NCI-H1436 (cell line): Measurements from ENCODE around the gene PARD3B.

Source experiments
- DNase-seq: peaks from one replicate; lab custom pipeline; 2025; lab: John Stamatoyannopoulos, UW

Gene PARD3B

DNA sequence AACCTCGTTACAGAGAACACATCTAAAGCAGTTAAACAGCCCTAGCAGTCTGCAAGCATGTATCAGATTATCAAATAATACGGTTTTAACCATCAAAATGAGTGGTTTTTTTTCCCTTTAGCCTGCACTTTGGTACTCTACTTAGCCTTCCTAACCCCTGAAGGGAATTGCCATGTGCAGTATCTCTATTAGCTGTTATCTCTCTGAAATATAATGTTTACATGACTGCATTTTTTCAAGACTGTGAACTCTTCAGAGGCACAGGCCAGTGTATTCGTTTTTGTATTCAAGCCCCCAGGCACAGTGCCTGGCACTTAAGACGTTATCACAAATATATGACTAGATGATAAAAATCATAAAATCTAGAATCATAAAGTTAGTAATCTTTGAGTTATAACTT, 509.5 kb downstream of the PARD3B start:
- no peak for DNase-seq

DNA sequence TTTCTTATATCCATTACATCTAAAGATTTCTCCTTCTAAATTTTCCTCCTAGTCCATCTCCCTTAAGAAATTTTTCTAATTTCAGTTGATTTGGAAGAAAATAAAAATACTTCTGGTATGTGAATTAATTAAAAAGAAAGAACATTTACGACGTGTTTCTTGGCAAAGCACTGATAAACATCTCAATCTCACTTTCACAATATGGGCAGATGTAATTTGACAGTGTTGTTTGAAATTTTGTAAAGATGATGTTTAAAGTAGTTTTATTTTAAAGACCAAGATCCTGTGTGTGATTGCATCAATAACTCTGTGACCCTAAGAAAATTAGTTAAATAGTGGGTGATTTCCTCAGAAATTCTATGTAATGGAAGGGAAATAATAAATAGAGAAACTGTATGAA, 510.0 kb downstream of the PARD3B start:
- DNase-seq: no peak

DNA sequence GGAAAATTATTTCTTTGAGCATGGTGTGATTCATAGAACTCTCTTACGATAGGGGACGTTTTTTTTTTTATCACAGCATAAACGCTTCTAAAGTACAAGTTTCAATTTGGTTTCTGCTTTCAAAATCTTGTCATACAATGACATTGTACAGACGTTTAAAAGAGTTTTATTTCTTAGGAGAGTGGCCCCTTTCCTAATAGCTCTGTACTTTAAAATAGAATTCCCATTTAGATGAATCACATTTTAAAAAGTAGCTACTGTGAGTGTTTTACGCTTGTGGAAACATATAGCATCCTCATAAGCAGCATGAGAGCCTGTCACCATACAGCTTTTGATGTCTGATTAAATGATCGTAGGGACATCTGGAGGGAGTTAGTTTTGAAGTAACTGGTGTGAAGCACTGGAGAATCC, 510.9 kb downstream of the PARD3B start:
- no peak for DNase-seq

DNA sequence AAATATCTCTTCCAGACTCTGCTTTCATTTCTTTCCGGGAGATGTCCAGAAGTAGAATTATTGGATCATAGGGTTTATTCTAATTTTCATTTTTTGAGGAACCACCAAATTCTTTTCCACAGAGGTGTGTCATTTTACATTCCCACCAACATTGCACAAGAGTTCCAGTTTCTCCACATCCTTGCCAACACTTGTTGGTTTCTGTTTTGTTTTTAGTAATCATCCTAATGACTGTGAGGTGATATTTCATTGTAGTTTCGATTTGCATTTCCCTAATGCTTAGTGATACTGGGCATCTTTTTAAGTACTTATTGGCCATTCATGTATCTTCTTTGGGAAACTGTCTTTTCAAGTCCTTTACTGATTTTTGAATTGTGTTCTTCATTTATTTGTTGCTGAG, 513.1 kb downstream of the PARD3B start:
- no peak for DNase-seq

DNA sequence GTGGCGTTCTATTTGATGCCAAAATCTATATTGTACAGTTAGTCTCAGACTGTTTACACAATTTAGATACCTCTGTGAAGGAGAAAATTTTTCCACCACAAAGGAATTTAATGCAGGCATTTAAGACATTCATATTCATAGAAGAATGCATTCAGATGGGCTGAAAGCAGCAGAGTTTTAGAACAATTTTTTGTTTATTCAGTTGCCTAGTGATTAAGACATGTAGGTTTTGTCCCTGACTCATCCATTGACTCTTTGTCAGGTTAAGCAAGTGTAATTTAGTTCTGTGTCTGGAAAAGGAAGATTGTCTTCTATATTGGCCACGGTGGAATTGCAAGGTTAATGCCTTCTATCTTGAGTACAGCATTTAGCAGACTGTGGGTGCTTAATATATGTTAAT, 515.0 kb downstream of the PARD3B start:
- DNase-seq: no peak

DNA sequence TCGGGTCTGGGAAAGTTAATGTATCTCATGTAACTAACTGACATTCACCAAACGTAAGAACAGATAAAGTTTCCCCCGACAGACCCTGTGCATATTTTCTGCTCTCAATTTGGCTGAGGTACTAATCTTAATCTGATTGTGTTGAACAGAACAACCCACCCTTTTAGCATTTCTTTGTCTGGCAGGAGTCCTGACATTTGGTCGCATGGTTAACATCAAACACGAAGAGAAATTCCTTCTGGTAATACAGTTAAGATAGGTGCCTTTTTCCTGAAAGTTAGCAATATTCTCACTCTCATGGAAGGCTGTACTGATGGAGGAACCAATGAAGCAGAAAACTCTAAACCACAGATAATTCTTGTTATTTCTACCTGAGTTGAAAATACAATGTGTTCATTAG, 520.8 kb downstream of the PARD3B start:
- no peak for DNase-seq

DNA sequence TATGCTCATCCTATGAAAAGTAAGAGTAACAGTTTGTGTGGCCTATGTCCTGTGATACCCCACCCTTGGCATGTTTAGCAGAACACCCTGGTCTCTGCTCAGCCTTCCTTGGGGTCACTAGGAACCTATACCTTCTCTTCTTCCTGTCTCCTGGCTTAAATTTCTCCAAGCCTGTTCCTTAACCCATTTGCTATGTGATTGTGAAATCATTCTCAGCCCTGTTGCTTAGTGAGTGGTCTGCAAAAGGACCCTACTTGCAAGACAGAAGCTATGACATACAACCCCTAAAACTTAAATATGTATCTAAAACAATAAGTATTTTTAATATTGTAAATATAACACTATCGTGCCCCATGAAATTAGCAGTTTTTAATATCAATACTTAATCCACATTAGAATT, 524.7 kb downstream of the PARD3B start:
- no peak for DNase-seq

DNA sequence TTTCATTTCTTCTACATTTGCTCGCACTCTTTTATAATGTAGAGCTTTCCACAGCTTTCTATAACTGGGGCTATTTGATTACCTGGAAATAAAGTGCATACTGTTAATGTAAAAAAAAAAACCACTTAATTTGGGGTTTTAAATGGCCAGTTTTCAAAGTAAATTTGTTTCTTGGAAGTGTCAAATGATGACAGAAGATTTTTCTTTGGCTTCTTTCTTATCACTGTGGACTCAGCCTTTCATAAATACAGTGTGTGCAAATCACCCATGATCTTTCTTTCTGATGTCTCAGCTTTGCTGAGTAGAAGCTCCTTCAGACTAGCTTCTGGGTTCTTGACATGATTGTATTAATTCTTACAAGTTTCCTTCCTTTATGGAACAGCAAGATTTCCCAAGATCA, 525.6 kb downstream of the PARD3B start:
- no peak for DNase-seq

DNA sequence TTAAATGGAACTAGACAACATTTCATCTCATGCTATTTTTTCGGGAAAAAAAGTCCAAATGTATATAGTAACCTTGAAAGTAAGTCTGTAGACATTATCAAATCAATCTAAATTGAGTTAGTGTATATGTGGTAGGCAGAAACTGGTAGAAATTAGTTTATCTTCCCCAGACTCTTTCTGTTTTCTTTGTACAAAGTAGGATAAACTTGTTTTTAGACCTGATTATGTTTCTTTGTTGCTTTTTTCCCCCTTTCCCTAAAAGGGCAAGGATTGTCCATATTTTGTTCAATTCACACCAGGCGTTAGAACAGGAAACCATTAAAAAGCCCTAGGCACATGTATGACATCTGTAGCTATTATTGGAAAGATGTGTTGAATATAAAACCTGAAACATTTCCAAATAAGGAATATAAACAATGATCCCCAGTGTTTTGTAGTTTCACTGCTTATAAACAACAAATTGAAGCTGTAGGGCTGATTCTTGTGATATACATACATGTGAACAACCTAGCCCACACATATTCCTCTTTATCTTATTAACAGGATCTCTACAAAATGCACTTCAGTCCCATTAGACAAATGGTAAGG, 528.3 kb downstream of the PARD3B start:
- DNase-seq: no peak

DNA sequence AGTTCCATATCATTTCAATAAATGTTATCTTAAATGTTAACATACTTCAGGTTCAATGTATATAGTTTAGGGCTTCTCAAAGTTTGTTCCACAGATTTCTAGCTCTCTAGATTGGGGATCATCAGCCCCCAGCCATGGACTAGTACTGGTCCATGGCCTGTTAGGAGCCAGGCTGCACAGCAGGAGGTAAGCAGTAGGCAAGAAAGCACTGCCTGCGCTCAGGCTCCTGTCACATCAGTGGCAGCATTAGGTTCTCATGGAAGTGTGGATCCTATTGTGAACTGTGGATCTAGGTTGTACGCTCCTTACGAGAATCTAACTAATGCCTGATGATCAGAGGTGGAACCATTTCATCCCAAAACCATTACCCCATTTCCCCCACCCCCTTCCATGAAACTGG, 531.1 kb downstream of the PARD3B start:
- no peak for DNase-seq

DNA sequence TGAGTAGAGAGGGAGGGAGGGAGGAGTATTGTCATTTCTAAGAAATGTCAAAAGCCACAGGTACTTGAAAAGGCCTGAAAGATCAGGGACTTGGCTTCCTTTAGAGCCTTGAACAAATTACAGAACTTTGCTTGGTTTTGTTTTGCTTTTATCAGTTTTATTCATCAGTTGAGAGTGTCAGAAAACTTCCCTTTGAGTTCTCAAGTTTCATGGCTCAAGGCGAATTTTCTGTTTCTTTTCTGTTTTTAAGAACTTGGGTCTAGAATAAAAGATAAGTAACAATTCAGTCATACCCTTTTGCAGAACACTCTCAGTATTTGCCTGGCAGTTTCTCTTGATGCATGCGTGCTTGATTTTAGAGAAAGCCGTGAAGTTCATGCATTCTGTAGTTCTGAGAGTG, 531.9 kb downstream of the PARD3B start:
- no peak for DNase-seq

DNA sequence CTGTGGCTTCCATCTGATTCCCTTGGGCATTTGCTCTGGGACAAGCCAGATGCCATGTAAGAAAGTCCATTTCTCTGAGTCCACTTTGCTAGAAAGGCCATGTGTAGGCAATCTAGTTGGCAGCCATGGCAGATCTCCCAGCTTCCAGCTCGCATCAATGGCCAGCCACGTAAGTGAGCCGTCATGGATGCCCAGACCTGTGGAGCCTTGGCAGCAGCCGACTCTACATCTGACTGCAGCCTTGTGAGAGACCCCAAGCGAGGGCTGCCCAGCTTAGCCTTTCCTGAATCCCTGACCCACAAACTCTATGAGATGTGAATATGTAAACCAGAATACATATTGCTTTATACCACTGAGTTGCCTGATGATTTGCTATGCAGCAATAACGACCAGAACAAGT, 533.5 kb downstream of the PARD3B start:
- no peak for DNase-seq

DNA sequence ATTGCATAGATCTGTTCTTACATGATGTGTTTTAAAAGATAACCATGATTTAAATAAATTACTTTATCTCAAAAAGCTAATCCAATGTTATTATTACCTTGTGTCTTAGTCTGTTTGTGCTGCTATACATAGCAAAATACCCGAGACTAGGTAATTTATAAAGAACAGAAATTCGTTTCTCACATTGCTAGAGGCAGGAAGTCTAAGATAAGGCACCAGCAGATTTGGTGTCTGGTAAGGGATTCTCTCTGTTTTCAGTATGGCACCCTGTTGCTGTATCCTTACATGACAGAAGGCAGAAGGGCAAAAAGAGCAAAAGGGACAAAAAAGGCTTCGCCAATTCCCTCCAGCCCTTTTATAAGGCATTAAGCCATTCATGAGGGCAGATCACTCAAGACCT, 533.9 kb downstream of the PARD3B start:
- no peak for DNase-seq

DNA sequence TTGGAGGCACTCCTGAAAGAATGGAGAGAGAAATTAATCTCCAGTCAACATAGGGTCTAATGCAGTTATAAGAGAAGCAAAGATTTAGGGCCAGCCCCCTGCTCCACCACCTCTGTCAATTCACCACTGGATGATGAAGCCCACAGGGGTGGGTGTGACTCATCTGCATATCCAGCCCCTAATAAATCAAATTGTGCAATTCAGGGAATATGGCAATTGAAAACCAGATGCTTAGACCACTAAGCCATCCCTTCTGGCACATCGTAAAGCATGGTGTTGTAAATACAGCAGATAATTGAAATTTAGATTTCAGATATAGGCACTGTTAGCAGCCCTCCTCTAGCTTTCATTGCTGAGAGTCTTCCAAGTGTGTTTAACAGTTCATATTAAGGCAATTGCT, 541.4 kb downstream of the PARD3B start:
- DNase-seq: no peak

DNA sequence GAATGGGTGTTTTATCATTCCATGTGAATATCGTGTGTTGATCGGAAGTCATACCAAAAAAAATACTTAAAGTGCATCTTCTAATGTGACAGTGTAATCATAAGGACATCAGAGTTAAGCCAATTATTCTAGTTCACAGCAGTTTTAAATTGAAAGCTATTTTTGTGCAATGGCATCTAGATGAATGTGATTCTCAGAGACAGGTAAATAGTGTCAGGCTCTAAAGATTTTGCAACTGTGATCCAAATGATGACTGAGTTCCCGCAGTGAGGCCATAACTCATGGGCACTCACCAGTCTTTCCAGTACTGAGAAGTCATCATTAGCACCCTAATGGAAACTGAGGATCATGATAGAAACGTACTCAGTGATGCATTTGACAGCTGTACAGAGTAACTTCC, 542.6 kb downstream of the PARD3B start:
- no peak for DNase-seq

DNA sequence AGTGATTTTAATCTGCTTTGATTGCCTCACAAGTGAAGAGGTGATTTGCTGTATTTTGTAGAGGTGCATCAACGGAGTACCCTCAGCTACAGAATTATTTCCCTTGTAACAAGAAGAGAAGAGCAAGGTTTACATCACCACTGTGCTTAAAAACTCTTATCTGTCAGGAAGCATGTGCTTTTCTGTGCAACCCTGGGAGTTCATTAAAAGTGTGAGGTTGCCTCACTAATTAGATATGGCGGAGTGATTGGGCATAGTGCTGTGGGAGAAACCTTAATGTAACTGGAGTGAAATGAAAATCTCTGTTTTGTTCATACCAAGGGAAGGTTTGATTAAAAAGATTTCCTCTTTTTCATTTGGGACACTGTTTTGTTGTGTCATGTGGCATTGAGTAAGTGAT, 544.7 kb downstream of the PARD3B start:
- DNase-seq: no peak

DNA sequence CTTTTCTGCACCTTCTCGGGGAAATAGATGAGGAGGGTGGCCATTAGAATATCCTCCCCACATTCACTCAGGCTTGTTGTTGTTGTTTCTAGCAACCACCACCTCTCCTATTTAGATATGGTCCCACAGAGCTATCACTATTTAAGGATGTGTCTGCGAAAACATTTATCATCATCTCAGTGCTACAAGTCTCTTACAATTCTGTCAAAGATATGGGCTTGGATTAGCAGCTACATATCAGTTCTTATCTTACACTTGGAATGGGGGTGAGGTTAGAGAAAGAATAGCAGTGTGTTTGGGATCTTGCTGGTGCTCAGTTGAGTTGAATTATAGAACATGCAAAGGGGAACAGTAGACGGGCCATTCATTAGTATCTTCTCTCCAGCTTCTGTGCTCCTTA, 546.1 kb downstream of the PARD3B start:
- DNase-seq: no peak

DNA sequence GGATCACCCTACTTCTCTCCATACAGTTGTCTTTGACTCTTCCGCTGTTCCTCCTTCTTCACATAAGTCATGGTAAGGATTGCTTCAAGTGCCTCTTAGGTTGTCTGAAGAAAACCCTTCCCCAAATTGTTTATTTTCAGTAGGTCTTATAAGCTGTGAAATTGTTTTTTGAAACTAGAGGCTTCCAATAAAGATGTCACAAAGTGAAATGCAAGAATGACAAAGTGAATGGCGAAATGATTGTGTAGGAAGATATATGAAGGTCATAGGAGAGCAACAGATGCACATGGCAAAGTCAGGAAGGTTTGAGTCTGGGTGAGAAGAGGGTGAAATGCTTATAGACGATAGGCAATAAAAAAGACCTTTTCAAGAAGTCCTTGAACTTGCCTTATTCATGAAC, 548.8 kb downstream of the PARD3B start:
- DNase-seq: no peak

DNA sequence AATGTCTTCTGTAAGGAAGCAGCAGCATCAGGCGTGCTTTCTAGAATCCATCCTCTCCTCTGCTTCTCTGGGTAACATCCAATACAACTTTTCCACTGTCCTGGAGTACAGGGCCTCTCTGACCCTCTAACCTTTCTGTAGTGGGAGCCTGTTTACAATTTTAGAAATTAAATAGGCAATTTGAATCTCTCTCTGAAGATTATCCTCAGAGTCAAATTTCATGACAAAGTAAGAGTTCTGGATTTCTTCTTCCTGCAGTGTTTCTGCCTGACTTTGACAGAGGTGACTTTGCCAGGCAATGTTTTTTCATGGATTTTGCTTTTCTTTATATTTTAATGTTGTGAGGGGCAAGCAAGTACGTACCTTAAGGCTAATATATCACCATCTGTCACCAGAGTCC, 558.4 kb downstream of the PARD3B start:
- DNase-seq: no peak

DNA sequence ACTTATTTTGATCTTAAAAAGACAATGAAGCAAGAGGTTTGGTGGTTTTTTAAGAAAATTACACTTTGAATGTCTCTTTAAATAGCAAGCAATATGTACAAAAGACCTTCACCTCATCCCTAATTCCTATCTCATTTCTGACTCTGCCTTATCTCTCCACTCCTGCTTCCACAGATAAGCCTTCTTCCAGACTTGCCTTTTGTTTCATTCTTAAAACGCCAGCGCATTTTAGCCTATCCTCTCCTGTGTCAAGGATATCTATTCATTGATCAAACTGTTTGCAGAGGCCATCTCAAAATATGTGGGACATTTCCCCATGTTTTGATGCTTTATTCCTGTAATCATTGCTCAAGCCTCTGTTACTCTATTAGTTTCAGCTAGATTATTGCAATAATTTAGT, 562.5 kb downstream of the PARD3B start:
- DNase-seq: no peak

DNA sequence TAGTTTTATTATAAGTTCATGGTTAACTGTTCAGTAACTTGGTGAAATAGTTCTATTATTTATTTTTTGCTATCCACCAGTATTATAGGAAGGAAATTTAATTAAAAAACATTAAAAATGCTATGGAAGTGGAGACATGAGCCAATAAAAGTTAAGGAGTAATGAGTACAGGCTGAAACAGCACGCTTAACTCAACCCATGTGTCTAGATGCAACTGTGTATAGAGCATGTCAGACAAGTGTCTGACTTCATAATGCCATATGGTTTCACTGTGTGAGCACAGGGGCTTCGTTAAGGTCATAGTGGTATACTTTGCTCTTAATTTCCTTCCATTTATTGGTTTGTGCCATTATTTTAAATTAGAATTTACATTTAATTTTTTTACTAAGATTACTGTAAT, 570.2 kb downstream of the PARD3B start:
- DNase-seq: no peak

DNA sequence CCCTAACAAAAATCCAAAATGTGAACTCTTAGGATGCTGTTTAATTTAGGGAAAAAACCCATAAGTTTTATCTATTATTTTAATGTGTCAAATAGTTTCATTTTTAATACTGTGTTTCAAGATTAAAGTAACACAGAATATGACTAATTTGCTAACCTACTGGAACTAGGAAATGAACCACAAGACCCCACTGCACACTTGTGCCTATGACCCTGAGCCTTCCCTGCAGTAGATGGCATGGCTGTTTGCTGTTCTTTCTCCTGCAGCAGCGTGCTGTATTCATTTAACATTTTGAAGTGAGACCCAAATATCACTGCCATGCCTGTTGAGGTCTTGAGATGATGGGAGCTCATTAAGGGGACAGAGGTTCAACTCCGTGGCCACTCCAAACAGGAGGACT, 571.9 kb downstream of the PARD3B start:
- no peak for DNase-seq

DNA sequence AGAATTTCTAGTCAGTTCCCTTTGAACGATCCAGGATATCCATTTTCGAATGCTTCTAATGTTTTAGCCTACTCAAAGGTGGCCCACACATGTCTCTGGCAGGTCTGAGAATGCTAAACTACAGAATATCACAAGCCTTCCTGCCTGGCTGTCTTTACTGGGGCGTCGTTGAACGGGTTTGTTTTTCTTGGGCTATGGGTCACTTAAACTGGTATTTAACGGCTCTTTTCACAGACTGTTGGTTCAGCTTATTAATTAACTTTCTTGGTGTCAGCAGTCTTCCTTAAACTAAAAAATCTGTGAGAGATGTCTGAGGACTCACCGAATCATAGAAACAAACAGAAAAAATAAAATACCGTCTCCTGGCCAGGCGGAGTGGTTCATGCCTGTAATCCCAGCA, 573.9 kb downstream of the PARD3B start:
- no peak for DNase-seq

DNA sequence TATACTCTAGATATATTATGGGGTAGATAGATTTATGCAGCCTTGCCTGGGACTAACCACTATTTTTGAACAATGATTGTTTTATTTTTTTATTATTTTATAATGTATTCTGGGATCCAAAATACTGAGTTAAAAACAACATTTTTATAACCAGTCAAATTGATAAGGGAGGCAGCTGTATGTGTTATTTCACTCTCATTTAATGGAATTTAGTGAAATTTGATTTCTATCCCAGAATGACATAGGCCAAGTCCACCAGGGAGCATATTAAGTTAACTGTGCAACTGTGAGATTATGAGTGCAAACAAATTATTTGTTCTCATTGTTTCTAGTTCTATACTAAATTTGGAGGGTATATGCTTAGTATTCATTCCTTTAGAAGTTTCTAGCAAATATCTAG, 583.5 kb downstream of the PARD3B start:
- DNase-seq: no peak

DNA sequence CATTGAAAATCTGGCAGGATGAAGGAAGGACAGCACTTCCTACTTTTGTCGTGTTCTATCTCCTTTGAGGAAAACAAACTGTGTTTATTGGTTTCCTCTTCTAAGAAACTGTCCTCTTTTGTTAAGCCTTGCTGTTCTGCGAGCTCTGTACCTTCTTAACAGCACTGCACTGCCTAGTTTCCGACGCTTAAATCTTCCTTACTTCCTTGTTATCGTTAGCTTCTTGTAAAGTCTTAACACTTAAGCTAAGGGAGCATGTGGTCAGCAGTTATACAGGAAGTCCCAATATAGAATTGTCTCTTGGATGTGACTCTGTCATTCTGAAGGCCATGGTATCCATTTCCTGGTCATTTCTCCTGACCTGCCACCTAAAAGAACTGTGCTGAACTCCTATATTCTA, 584.3 kb downstream of the PARD3B start:
- DNase-seq: no peak
